ENCODE data around the gene IQSEC2. TPM values are rescaled to one million over a fixed set of nuclear protein-coding genes. Genes with fewer than 3 reads are reported as not detected.

The IQSEC2 gene
- total RNA-seq, 1 experiment from 2014 or later: 20.7 TPM

- ChIA-PET CTCF (no interaction called here), RAD21 (ENCODE audit: low non-redundant PET in 1 of 2, low total read pairs in 2 of 2, uncharacterized antibody in 2 of 2, unreplicated experiment in 2 of 2) (no interaction called here), POLR2A (no interaction called here)
- Histone ChIP-seq H3K4me1 (ENCODE audit: control insufficient read depth in 1 of 2, insufficient read depth in 2 of 2, low read length in 2 of 2) (no peaks in the 10 kb centered on the region), H4K20me1 (ENCODE audit: insufficient read depth) (no peaks in the 10 kb centered on the region), H3K4me2 (ENCODE audit: low read length) (no peak overlapping the region), H3K79me2 (ENCODE audit: insufficient read depth, low read length) (no peaks in the 10 kb centered on the region), H3K9me3 (ENCODE audit: control insufficient read depth in 1 of 2, insufficient read depth in 1 of 2, low read depth in 1 of 2, low read length in 2 of 2) (no peaks in the 10 kb centered on the region), H3K9me2 (ENCODE audit: insufficient read depth) (no peaks in the 10 kb centered on the region), H3K36me3 (ENCODE audit: control insufficient read depth in 1 of 2, insufficient read depth in 2 of 2, low read length in 2 of 2) (no peaks in the 10 kb centered on the region), H3K27me3 (ENCODE audit: insufficient read depth, low read length) (no peaks in the 10 kb centered on the region), H3K27ac (ENCODE audit: low read depth, low read length) (no peak overlapping the region), H3K9ac (ENCODE audit: low read length) (no peak overlapping the region), H2AFZ (ENCODE audit: low read depth, low read length, poor library complexity, severe bottlenecking) (no peak overlapping the region), H3K4me3 (replicated peaks in 1 of 2; ENCODE audit: low read depth in 1 of 2, low read length in 2 of 2) (no peak overlapping the region)
- no TSS peak for BruUV-seq (replicated peaks)
- DNase-seq (ENCODE audit: low read depth, low spot score): no peak
- no peak for ATAC-seq
- intact Hi-C loops (cut with micrococcal nuclease): no loop called here
- TF ChIP-seq ZFX (IDR thresholded peaks at IDR 0.05) (no peak), ZNF274 (IDR thresholded peaks at IDR 0.05; ENCODE audit: low read depth, low read length) (no peak), ATF3 (IDR thresholded peaks at IDR 0.05) (no peak), FOSL1 (IDR thresholded peaks at IDR 0.05; ENCODE audit: low read depth) (no peak), YY1 (IDR thresholded peaks at IDR 0.05; ENCODE audit: extremely low read depth, insufficient replicate concordance, low read depth, low read length) (no peak), EZH2 (IDR thresholded peaks at IDR 0.05) (no peak), ELF1 (IDR thresholded peaks at IDR 0.05; ENCODE audit: borderline replicate concordance, low read depth) (no peak), REST (IDR thresholded peaks at IDR 0.05; ENCODE audit: low read depth) (no peak)
Measured at GRCh38 chrX:53253293-53254020, 27.9 kb downstream of the IQSEC2 start.

Measured in HCT116 (cell line).